Transverse colon (tissue), 4 donors: ENCODE data around the gene TMEM150B. TPM values are rescaled to one million over a fixed set of nuclear protein-coding genes. Genes with fewer than 3 reads are reported as not detected.

Source experiments
- DNase-seq: peaks from one replicate; pipeline ENCODE4 v3.0.0-alpha.2; 2019
- H3K27ac ChIP-seq, 4 donors: fragments of 200-600 bp; sonication (generic); 2 replicates each; pipeline ENCODE4 v1.5.1; 2016 to 2018; ENCODE audit warnings: inconsistent platforms in 4 of 4
- H3K27me3 ChIP-seq: fragments of 200-600 bp; sonication (generic); 2 replicates; pipeline ENCODE4 v1.5.1; 2017; ENCODE audit warnings: inconsistent platforms
- H3K36me3 ChIP-seq, 4 donors: fragments of 200-600 bp; sonication (generic); 2 replicates each; pipeline ENCODE4 v1.5.1; 2017 to 2019; ENCODE audit warnings: inconsistent platforms in 4 of 4
- H3K4me1 ChIP-seq, 4 donors: fragments of 200-600 bp; sonication (generic); 2 replicates each; pipeline ENCODE4 v1.5.1; 2017 to 2020; ENCODE audit warnings: inconsistent platforms in 4 of 4
- H3K4me3 ChIP-seq, 4 donors: fragments of 200-600 bp; sonication (generic); 1 replicate in 1 of 4; 2 replicates in 3 of 4; pipeline versions ENCODE4 v1.5.1 to v1.6.1; 2017 to 2019; ENCODE audit warnings: inconsistent platforms in 4 of 4
- H3K9me3 ChIP-seq, 2 donors: fragments of 200-600 bp; sonication (generic); 2 replicates each; pipeline ENCODE4 v1.5.1; 2017 to 2019; ENCODE audit warnings: inconsistent platforms in 2 of 2
- EP300 ChIP-seq: sonication (generic); formaldehyde crosslinking; IDR thresholded peaks from one replicate; pipeline ENCODE4 v1.6.1; 2017; ENCODE audit warnings: antibody characterized with exemption, low read depth
- POLR2A ChIP-seq: fragments of 450-650 bp; IDR thresholded peaks from one replicate; pipeline ENCODE4 v1.6.1; 2016; ENCODE audit warnings: antibody characterized with exemption, mild to moderate bottlenecking, moderate library complexity
- POLR2AphosphoS5 ChIP-seq, 3 donors: sonication (generic); formaldehyde crosslinking; IDR thresholded peaks; one replicate each; pipeline ENCODE4 v1.6.1; 2016; ENCODE audit warnings: antibody characterized with exemption in 3 of 3
- WGBS, 2 donors: methylation state at CpG; one replicate each; pipeline ENCODE4 v1.1.5; 2018; ENCODE audit warnings: low coverage in 1 of 2; 5-methylcytosine and 5-hydroxymethylcytosine counted together
- in situ Hi-C, 4 donors: fragments of 200-750 bp; cut with MboI; loops; one replicate each; pipeline versions ENCODE4 v1.15.0 to v1.15.1; 2017; ENCODE audit warnings: low sequenced_read_pairs in 3 of 4, low pct_ligation_motif_present in 1 of 4, low pct_unique_long_range_greater_than_20kb in 1 of 4
- intact Hi-C: fragments of 100-400 bp; cut with DNase I; formaldehyde crosslinking; loops from one replicate; pipeline ENCODE4 v1.15.1; 2023; ENCODE audit warnings: low total_unique reads
- total RNA-seq, 4 donors: library from RNA; depleted of rRNA; stranded (reverse); fragments of >200 nt; gene quantifications; one replicate each; pipeline ENCODE4 v1.1.0, GENCODE V29; 2016
- TF ChIP-seq, protein P1 (sequence below), 5 experiments: fragments of 200-600 bp in 3 of 5; fragments of 450-650 bp in 2 of 5; sonication (generic) in 3 of 5; IDR thresholded peaks; 1 replicate in 2 of 5; 2 replicates in 3 of 5; pipeline ENCODE4 v1.5.1; 2016 to 2017; ENCODE audit warnings: antibody characterized with exemption in 5 of 5, inconsistent platforms in 3 of 5, mild to moderate bottlenecking in 2 of 5, moderate library complexity in 1 of 5

Gene TMEM150B
- total RNA-seq, 4 donors from 2014 or later: 26.5 to 135 (median 57.4) TPM

DNA sequence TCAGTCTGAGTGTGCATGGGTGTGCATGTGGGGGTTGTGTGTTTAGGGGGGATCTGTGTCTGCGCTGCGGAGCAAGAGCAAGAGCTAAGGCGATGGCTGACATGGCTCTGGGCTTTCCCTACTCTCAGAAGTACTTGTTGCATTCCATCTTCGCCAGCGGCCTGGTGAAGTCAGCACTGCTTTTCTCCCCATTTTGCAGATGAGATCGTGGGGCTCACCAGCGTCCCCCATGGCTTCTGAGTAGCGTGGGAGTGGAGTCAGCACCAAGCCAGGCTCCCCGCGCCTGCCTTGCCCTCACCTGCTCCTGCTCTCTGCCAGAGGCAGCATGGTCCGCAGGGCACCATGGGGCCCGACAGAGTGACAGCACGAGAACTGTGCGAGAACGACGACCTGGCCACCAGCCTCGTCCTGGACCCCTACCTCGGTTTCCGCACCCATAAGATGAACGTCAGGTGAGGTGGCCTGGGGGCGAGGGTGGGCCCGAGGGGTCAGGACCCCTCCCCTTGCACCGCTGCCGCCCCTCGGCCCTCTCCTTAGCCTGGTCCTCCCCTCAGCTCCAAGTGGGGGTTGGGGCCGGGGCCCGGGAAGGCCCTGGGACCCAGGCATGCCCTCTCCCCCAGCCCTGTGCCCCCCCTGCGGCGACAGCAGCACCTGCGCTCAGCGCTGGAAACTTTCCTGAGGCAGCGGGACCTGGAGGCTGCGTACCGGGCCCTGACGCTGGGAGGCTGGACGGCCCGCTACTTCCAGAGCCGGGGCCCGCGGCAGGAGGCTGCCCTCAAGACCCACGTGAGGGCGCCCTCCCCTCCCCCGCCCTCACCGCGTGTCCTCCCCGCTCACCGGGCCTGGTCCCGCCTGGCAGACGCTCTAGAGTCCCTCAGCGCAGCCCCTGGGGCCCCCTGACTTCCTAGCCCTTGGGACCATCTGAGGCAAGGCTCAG is 16.7 kb upstream of the TMEM150B start:
- DNase-seq: no peak
- H3K4me3 ChIP-seq: peak overlapping the region in 1 of 4 donors; percentile 96
- TF ChIP-seq POLR2AphosphoS5 (IDR thresholded peaks at IDR 0.05) (no peak), POLR2A (no peak)
- intact Hi-C loops (loop anchor here (2.0 kb wide), 1 partner anchor 65 kb away; the partner anchor contains the start of gene UBE2S), in situ Hi-C loops (no loop called here)
- 87 to 100% methylated on average over 2 to 50 of the region's 50 CpGs for WGBS, 2 donors
- no peaks in the 10 kb centered on the region for H3K27me3 ChIP-seq
- no peak overlapping the region for H3K27ac ChIP-seq
- no peaks in the 10 kb centered on the region for H3K36me3 ChIP-seq
- peaks cover 6 to 43% (median 27%) of the 10 kb centered on the region in 4 donors for H3K4me1 ChIP-seq
- no peaks in the 10 kb centered on the region for H3K9me3 ChIP-seq

DNA sequence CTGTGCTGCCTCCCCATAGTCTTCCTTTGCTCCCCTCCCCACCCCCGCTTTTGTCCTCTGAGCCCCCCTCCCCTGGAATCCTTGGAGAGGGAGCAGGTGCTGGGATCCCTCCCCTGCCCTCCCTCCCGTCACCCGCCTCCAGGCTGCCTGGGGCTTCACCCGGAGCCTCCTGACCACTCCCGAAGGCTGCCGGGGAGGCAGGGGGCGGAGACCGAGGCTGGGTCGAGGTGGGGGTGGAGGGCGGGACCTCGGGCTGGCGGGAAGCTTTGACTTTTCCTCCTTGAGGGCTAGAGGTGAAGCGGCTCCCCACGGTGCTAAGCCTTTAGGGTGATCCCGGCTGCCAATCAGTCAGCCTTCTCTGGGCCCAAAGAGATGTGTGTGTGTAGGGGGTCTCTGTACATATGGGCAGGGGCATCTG is 16.0 kb upstream of the TMEM150B start:
- DNase-seq: peak; percentile 87
- Histone ChIP-seq H3K4me3 (peak overlapping the region; percentile 20 to 96 (median 81)), H3K9me3 (no peaks in the 10 kb centered on the region), H3K27me3 (no peaks in the 10 kb centered on the region), H3K4me1 (peaks cover 6 to 43% (median 27%) of the 10 kb centered on the region in 4 donors), H3K36me3 (no peaks in the 10 kb centered on the region), H3K27ac (peak overlapping the region; percentile 83 to 99 (median 96))
- intact Hi-C loops: loop anchor here (2.0 kb wide), 1 partner anchor 66 kb away; the partner anchor contains the start of gene UBE2S
- in situ Hi-C loops: no loop called here
- WGBS, 2 donors: 3% methylated on average over 12 of the region's 15 CpGs; no CpG with 5 or more reads in 1 of the 2 donors
- TF ChIP-seq EP300 (no peak), POLR2AphosphoS5 (IDR thresholded peaks at IDR 0.05) (peak in 1 of 3 donors; percentile 52)

DNA sequence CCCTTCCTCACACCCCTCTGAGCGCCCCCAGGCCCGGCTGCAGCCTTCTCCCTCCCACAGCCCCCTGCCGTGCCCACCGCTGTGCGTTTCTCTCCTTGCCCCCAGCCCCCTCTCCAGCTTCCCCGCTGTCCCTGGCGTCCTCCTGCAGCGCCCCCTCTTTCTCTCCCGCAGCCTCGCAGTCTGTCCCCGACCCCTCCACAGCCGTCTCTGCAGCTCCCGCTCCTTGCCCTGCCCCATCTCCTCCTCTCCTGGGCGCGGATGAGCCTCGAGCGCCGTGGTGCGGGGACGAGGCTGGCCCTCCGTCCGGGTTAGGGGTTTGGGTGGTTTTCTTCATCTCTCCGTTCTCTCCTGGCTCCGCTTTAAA is 15.6 kb upstream of the TMEM150B start:
- H3K4me3 ChIP-seq: peak overlapping the region; percentile 20 to 96 (median 81)
- 0 to 1% methylated on average over 2 to 24 of the region's 24 CpGs for WGBS, 2 donors
- H3K4me1 ChIP-seq: peaks cover 6 to 39% (median 23%) of the 10 kb centered on the region in 4 donors
- intact Hi-C loops: loop anchor here (2.0 kb wide), 1 partner anchor 66 kb away; the partner anchor contains the start of gene UBE2S
- no peaks in the 10 kb centered on the region for H3K27me3 ChIP-seq
- H3K9me3 ChIP-seq: no peaks in the 10 kb centered on the region
- TF ChIP-seq POLR2AphosphoS5 (IDR thresholded peaks at IDR 0.05) (no peak), EP300 (no peak), POLR2A (no peak)
- TF ChIP-seq, protein P1, sequence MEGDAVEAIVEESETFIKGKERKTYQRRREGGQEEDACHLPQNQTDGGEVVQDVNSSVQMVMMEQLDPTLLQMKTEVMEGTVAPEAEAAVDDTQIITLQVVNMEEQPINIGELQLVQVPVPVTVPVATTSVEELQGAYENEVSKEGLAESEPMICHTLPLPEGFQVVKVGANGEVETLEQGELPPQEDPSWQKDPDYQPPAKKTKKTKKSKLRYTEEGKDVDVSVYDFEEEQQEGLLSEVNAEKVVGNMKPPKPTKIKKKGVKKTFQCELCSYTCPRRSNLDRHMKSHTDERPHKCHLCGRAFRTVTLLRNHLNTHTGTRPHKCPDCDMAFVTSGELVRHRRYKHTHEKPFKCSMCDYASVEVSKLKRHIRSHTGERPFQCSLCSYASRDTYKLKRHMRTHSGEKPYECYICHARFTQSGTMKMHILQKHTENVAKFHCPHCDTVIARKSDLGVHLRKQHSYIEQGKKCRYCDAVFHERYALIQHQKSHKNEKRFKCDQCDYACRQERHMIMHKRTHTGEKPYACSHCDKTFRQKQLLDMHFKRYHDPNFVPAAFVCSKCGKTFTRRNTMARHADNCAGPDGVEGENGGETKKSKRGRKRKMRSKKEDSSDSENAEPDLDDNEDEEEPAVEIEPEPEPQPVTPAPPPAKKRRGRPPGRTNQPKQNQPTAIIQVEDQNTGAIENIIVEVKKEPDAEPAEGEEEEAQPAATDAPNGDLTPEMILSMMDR (IDR thresholded peaks at IDR 0.05): peak in 2 of 5 experiments; percentile 8 to 10
- in situ Hi-C loops: no loop called here
- H3K36me3 ChIP-seq: no peaks in the 10 kb centered on the region
- H3K27ac ChIP-seq: peak overlapping the region; percentile 83 to 99 (median 96)
- DNase-seq: peak; percentile 43

DNA sequence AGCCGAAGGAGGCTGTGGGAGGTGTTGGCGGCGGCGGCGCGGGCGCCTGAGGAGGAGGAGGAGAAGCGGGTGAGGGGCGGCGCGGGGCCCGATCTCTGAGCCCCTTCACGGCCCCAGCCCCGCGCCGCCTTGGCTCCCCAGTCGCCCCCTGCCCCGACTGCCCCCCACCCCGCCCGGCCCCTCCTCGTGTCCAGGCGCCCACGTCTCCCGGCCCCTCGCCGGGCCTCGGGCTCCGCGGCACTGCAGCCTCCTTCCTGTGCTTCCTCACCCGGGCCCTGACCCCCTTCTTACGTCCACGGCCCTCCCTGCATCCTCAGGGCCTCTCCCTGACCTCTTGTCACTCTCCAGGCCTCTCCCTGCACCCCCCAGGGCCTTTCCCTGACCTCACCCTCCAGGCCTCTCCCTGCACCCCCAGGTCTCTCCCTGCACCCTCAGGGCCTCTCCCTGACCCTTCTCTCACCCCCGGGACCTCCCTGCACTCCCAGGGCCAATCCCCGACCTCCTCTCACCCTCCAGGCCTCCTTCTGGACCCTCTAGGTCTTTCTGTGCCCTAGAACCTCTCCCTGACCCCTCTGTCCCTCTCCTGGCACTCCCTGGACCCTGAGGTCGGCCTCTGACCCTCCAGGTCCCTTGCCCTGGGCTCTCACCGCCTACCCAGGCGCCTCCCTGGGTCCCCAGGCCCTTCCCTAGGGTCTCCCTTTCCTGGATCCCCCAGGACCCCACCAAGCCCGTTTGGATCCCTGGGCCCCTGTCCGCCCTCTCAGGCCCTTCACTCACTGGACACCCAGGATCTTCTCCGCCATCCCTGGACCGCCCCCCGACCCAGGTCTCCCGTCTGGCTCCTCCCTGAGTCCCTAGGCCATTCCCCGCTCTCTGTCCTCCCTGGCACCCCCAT is 15.0 kb upstream of the TMEM150B start:
- WGBS, 2 donors: 0 to 3% methylated on average over 2 to 31 of the region's 44 CpGs
- Histone ChIP-seq H3K27me3 (no peaks in the 10 kb centered on the region), H3K4me1 (peaks cover 6 to 33% (median 21%) of the 10 kb centered on the region in 4 donors), H3K4me3 (peak overlapping the region; percentile 20 to 96 (median 81)), H3K9me3 (no peaks in the 10 kb centered on the region), H3K36me3 (no peaks in the 10 kb centered on the region), H3K27ac (peak overlapping the region; percentile 83 to 99 (median 96))
- in situ Hi-C loops (no loop called here), intact Hi-C loops (loop anchor here (2.0 kb wide), 1 partner anchor 67 kb away; the partner anchor contains the start of gene UBE2S)
- DNase-seq: peak; percentile 46
- TF ChIP-seq, protein P1 (IDR thresholded peaks at IDR 0.05): no peak
- TF ChIP-seq POLR2AphosphoS5 (IDR thresholded peaks at IDR 0.05): peak; percentile 98 to 99 (median 99)
